HG02798 (cell line): ENCODE measurements around the gene CXCL6.

Experiments used
- ATAC-seq: cut with Tn5 transposase; IDR thresholded peaks from one replicate; pipeline ENCODE4 v1.9.1; 2021; ENCODE audit warnings: mild to moderate bottlenecking; ENCODE audit not compliant: unreplicated experiment, poor library complexity

The CXCL6 gene

DNA sequence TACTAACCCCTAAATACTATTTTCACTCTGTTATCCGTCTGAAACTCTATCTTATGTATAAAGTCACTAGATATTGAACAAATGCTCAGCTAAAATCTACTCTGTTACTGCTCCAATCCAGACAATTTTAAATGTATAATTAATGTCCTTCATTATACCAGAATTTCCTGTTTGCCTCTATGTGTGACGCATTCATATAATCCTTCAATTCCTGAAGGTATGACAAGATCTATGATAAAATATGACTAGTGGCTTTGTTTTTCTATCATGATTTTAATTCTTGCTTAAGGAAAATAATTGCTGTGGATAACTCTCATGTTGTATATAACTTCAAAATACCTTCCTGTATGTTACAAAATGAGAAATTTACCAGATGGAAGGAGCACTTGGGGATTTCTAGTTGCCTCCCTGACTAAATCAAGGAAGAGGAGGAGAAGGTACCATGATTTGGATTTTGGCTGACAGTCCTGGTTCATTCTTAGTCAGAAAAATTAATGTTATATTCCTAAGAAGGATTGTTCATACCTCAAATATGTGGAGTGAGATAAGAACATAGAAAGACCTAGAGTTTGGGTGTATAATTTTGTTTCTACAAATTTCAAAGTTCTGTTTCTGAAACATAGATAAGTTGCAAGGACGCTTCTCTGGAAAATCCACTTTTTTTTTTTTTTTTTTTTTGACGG, 4.9 kb downstream of the CXCL6 start:
- no peak for ATAC-seq

DNA sequence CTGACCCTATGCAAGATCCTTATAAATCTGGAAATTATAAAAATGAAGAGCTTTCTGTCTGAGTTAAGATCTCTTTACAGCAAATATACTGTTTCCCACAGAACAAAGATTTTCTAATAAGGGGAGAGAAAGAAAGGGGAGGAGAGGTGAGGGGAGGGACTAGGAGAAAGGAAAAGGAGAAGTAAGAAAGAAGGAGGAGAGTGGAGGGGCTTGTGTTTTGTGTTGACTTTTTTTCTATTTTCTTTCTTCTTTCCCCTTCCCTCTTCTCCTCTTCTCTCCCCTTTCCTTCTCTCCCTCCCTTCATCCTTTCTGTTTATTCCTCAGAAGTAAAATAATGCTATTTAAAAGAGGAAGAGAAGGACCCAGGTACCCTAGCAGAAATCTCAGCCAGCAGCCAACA, 6.2 kb downstream of the CXCL6 start:
- no peak for ATAC-seq

DNA sequence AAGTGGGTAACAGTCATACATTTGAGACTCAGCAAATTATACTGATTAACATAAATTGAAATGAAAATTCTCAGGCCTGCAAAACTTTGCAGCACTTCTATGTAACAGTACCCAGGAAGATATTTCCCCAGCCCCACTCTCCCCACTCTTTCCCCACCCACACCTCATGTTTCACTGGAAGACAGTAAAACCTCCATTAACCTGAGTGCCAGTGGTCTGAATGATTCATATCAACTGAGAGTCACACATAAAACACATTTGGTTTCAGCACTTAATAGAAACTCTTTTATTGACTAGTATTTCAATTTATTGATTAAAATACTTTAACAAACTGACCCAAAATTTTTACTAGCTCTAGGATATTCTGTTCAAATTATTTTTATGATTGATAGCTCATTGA, 6.9 kb downstream of the CXCL6 start:
- no peak for ATAC-seq

DNA sequence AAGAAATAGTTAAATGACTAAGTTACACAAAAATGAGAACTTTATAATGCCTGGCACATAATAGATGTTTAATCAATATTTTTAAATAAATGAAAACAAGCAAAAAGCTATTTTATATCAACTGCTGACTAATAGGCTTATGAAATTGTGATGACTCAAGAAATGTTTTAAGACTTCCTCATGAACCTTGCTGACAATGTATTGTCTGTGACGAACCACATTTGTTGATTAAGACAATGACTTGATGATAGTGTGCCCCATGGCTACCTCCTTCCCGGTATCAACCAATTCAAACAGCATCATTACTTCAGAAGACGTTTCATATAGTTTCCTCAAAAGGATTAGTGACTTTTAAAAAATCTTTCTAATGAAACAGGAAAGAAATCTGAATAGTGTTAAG, 7.9 kb downstream of the CXCL6 start:
- ATAC-seq: no peak

DNA sequence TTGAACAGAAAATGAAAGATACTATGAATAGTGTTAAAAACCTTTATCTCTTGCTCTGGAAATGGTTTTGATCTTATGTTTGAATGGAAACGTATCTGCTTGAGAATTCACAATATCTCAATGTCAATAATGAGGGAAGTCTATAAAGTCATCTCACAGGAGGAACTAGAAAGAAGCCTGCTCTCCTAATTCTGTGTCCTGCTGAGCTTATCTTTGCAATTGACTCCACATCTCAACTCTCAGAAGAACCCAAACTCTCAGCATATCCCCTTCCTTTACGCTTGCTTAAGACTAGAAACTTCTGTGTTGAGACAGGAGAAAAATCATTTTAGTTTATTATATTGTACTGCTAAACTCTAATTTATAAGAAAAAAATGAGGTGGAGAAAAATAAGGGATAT, 8.3 kb downstream of the CXCL6 start:
- ATAC-seq: no peak

DNA sequence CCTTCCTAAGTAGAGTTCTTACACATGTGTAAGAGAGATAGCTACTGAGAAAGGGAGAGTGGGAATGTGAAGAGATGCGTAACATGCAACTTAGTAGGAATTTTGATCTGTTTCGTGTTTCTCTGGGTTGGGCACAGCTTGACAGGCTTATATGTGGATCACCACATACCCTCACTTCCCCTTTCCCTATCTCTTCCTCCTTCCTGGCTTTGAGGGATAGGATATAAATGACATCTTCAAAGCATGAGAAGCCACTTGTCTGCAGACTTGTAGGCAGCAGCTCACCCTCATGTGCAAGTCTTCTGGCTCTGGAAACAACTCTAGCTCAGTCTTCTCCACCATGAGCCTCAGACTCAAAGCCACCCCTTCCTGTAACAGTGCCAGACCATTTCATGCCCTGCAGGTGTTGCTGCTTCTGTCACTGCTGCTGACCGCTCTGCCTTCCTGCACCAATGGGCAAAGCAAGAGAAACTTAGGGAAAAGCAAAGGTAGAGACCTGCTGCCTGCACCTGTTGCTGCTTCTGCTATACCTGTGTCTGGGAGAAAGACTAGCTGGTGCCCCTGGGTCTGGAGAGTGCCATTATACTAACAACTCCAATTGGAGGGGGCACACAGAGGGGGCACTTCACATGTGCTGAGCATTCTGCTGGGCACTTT, 11.2 kb downstream of the CXCL6 start:
- ATAC-seq: no peak

DNA sequence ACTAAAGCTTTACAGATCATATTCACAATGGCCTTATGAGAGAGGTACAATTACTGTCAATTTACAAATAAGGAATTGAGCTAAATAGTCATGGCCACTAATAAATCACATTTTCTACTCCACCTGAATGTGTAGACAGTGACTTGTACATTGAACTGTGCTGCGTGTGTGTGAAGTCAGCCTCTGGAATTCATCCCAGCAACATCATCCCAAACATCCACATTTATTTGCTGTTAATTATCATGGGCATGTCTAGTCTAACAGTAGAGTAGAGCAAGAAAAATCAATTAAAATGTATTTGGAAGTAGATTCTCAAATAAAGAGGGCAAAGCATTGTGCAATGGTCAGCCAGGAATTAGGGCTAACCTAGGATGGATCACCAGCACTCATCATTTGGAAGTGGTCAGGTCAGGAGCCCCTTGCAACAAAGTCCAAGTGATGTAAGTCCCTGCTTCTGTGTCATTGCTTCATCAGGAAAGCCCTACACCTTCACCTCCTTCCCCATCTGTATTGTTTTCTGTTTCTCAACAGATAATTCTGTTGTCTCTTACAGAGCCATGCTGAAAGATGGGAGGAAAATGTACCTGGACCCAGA, 11.8 kb downstream of the CXCL6 start:
- ATAC-seq: no peak

DNA sequence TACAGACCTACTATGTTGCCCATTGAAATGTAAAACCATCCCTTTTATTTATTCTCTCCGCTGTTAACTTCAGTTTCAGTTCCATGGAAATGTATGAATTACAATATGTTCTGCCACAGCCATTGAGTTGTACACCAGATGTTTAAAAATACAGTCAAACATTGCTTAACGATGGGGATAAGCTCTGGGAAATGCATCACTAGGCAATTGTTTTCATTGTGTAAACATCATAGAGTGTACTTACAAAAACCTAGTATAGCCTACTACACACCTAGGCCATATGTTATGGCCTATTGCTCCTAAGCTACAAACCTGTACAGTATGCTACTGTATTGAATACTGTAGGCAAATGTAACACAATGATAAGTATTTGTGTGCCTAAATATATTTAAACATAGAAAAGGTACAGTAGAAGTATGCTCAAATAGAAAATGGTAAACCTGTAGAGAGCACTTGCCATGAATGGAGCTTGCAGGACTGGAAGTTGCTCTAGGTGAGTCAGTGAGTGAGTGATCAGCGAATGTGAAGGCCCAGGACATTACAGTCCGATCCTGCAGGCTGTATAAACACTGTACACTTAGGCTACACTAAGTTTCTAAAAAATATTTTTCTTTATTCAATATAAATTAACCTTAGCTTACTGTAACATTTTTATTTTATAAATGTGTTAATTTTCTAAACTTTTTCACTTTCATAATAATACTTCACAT, 13.9 kb downstream of the CXCL6 start:
- ATAC-seq: no peak

DNA sequence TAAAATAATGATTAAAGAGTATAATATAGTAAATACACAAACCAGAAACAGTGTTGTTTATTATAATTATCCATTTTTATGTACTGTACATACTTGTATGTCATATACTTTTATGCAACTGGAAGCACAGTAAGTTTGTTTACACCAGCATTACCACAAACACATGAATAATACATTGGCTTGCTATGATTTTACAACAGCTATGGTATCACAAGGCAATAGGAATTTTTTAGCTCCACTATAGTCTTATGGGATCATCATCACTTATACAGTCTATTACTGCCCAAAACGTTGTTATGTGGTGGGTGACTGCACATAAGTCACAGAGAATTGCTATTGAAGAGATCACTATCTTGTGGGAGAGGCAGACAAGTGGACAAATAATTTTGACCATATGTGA, 14.8 kb downstream of the CXCL6 start:
- no peak for ATAC-seq

DNA sequence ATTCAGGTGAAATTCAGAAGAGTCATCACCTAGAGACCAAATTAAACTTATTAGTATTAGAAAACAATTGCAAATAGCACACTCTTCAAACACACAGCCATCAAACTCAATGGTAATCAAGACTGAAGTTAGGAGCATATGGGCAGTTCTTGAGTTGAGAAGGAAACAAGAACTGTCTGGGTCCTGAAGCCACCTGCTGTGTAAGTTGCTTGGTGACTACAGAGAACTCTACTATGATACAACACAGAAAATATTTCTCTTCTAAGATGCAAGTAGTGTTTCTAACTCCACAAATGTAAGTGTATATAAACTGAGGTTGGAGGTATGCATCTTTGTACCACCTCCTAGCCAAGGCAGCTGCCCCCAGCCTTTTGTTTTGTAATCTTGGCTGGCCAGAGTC, 16.3 kb downstream of the CXCL6 start:
- no peak for ATAC-seq

DNA sequence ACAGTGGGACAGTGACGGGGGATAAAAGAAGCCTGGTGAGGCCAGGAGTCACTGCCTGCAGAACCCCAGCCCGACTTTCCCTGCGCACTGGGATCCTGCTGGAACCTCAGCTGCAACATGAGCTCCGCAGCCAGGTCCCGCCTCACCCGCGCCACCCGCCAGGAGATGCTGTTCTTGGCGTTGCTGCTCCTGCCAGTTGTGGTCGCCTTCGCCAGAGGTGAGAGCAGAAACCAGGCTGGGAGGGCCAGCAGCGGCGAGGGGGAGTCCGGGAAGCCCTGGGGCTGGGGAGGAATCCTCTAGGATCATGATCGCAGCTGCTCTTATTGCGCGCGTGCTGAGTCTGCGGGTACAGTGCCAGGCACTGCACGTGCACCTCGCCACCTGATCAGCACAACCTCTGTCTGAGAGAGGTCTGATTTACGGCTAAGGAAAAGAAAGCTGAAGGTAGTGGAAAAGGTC, 16.8 kb downstream of the CXCL6 start, which contains the start of gene PF4V1:
TSS of gene PF4V1 (plus strand) at position 51 of the 459 bp plus-strand sequence. CDS start at position 118, 67 bp downstream.
- no peak for ATAC-seq

DNA sequence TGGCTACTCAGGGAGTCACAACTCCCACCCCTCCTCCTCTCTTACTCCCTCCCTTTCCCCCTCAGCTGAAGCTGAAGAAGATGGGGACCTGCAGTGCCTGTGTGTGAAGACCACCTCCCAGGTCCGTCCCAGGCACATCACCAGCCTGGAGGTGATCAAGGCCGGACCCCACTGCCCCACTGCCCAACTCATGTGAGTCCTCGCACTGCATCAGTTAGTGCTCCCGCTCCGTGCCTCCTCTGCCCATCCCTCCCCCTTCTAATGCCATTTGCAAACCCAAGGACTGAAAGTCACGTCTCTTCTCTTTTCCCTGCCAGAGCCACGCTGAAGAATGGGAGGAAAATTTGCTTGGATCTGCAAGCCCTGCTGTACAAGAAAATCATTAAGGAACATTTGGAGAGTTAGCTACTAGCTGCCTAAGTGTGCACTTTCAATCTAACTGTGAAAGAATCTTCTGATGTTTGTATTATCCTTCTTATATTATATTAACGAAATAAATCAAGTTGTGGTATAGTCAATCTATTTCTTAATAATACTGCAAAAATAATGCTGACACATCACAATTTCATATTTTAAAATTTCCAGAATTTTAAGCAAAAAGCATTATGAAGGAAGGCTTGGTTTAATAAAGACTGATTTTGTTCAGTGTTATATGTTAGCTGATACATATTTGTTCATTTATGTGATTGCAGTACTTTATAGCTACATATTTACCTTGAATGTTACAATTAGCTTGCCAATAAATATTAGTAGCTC, 17.4 kb downstream of the CXCL6 start:
- no peak for ATAC-seq

DNA sequence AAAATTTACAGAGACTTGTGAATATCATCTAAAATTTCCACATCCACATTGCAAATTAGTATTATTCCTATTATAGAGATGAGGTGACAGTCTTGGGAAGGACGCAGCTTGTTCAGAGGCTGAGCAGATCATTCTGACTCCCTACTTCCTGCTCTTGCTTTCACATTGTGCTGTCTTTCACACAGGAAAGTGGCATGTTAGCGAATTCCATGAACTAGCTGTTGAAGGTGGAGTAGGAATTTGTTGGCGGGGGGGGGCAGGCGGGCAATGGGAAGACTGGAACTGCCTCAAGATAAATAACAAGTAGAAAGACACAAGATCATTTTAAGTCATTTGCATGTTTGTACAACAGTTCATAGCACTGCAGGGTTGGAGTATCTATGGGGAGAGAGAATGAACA, 18.9 kb downstream of the CXCL6 start:
- ATAC-seq: no peak

DNA sequence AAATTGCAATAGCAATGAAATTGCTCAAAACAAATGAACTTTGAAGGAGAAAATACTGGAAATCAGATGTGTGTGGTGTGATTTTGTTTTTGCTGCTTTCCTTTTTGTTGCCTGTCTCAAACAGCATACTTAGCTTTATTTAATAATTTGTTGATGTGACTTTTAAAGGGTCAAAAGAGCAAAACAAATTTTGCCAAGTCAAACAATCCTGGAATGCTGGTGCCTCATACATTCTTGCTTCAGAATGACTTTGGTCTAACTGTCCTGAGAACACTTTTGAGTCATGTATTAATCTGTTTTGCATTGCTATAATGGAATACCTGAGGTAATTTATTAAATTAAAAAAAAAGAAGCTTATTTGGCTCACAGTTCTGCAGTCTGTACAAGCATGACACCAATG, 20.0 kb downstream of the CXCL6 start:
- ATAC-seq: no peak

DNA sequence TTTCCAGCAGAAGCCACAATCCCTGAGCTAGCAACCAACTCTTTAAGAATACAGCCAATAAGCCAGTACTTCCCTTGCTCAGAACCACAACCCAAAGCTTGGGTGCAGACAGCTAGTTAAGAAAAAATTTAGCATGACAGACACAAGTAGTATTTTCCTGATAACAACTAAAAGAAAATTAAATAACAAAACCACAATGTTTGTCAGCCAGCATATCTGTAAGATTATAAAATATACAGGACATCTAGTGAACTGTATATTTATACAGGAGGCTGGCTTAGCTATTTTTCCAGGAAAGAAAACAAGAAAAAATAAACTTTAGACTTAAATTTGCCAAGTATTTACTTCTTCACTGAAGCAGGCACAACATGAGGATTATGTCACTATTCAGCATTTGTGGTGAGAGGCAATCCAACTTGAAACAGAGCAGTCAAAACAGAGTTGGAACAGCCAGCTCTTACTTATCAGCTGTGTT, 23.2 kb downstream of the CXCL6 start:
- ATAC-seq: no peak

DNA sequence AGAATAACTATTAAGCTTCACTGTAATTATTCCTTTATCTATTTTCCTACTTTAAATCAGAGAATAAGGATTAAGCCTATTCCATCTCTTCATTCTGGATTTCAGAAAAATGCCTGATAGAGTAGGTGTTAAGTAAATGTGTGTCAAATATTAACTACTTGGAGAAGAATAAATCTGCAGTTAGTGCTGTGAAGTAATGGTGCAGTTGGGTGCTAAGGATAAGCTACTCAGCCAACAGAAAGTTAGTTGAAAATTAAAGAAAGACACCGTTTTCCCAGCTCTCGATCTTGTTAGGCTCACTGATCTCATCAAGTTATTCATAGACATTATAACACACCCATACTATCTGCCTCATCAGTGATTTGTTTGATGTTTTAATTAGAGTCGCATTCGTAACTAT, 23.7 kb downstream of the CXCL6 start:
- no peak for ATAC-seq

DNA sequence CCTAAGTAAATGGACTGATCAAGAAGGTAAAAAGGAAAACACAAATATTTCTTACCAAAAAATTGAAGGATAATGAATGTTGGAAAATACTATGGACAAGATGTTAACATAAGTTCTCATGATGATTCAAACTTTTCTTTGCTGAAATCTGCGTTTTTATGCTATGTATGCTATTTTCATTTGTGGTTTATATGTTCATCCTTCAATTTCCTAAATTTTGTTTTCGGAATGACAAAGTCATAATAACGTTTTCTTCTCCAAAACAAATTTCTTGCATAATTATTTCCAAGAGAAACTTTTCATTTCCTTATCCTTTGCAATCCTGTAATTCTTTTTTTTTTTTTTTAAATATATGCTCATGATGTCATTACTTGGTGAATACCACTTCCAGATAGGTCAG, 24.4 kb downstream of the CXCL6 start:
- ATAC-seq: no peak

DNA sequence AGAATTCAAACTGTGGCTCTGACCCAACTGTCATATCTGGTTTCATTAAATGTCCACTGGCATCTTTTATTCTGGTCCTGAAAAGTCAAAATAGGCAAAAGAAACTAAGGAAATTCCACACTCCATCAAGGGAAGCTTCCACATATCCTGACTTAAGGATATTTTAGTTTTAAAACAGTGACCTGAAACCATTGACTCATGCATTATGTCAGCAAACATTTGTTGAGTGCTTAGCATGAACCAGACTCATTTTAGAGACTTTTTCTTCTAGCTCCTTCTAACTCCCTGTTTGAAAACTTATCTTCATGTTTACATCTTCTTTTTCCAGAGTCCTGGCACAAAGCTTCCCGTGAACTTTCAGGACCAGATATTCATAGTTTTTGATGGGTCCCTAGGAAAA, 25.8 kb downstream of the CXCL6 start:
- no peak for ATAC-seq

DNA sequence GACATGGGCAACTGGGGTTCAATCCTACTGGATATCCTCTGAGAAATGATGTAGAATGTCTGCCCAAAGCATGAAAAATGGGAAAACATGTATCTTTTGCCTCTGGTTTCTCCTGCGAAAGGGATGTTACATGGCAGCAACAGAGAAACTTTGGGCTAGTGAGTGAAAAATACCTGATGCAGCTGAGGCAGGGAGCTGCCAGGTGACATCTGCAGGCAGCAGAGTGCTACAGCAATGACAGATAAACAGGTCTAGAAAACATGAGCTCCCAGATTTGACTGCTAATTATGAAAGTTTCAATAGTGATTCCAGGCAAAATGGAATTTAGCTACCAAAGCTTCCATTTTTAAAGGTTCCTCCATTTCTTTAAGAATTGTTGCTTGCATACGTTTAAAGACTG, 27.9 kb downstream of the CXCL6 start:
- ATAC-seq: no peak

DNA sequence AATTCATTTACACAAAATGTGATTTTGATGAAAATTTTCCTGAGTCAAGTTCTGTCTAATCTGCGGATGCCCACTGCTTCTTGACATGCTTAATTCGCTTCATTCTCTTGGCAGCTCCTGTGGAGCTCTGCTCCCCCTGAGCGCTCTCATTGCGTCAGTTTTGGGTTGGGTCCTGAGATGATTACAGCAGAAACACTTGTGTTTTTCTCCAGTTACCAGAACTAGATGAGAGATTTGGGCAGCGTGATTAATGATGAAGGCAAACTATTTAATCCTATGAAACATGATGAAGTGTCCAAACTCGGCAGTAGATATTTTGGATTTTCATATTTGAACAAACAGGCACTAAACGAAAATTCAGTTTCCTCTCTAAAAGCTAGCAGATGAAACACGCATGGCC, 28.5 kb downstream of the CXCL6 start:
- no peak for ATAC-seq
